ENCODE measurements around the gene EPHA6. TPM values are rescaled to one million over a fixed set of nuclear protein-coding genes. Genes with fewer than 3 reads are reported as not detected.
A peak's percentile ranks its signal among the peaks of the same experiment; 100 is the strongest.

The EPHA6 gene
- polyA plus RNA-seq, 2 of the 4 experiments (the other 2 are of a cell fraction): 0.08 TPM

DNA sequence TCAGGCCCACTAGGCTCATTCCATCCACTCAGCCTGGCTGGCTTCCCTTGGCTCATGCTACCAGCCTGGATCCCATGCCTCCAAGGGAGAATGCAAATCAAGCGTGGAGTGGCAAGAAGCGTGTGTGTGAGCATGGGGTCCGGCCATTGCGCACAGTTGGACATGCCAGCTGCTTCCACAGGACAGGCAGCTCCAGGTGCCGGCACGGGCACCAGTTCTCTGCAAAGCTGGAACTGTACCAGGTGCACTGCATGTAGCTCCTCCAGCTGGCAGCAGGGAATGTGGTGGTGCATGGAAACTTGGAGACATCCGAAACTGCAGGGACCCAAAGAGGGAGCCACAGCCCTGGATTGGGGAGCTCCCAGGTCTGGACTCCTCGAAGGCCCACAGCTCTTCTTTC, 449.8 kb downstream of the EPHA6 start:
- no peak overlapping the region for H3K4me2 ChIP-seq
- no peak for TF ChIP-seq RCOR1 (IDR thresholded peaks at IDR 0.05; ENCODE audit: low read depth, low read length)
- no peak for TF ChIP-seq EP300 (IDR thresholded peaks at IDR 0.05)
- TF ChIP-seq JUNB (IDR thresholded peaks at IDR 0.05): no peak
- no peak for TF ChIP-seq SREBF2 (IDR thresholded peaks at IDR 0.05)
- no peak for TF ChIP-seq RARB (CRISPR knock-in tag; IDR thresholded peaks at IDR 0.05)
- no peak for TF ChIP-seq POLR2A (IDR thresholded peaks at IDR 0.05; ENCODE audit: low read length)
- TF ChIP-seq HOXA7 (CRISPR knock-in tag; IDR thresholded peaks at IDR 0.05): no peak
- no peak for TF ChIP-seq MAZ (IDR thresholded peaks at IDR 0.05; ENCODE audit: borderline replicate concordance, low read depth, low read length)
- TF ChIP-seq, protein P1, sequence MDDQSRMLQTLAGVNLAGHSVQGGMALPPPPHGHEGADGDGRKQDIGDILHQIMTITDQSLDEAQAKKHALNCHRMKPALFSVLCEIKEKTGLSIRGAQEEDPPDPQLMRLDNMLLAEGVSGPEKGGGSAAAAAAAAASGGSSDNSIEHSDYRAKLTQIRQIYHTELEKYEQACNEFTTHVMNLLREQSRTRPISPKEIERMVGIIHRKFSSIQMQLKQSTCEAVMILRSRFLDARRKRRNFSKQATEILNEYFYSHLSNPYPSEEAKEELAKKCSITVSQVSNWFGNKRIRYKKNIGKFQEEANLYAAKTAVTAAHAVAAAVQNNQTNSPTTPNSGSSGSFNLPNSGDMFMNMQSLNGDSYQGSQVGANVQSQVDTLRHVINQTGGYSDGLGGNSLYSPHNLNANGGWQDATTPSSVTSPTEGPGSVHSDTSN (IDR thresholded peaks at IDR 0.05): no peak
- no peak for TF ChIP-seq RNF2 (IDR thresholded peaks at IDR 0.05; ENCODE audit: borderline replicate concordance, low read depth)
- TF ChIP-seq MAFK (IDR thresholded peaks at IDR 0.05; ENCODE audit: partially characterized antibody): no peak
- no peak for TF ChIP-seq KDM5A (IDR thresholded peaks at IDR 0.05)
- no peak for TF ChIP-seq ZC3H11A (IDR thresholded peaks at IDR 0.05)
- TF ChIP-seq, protein P2, sequence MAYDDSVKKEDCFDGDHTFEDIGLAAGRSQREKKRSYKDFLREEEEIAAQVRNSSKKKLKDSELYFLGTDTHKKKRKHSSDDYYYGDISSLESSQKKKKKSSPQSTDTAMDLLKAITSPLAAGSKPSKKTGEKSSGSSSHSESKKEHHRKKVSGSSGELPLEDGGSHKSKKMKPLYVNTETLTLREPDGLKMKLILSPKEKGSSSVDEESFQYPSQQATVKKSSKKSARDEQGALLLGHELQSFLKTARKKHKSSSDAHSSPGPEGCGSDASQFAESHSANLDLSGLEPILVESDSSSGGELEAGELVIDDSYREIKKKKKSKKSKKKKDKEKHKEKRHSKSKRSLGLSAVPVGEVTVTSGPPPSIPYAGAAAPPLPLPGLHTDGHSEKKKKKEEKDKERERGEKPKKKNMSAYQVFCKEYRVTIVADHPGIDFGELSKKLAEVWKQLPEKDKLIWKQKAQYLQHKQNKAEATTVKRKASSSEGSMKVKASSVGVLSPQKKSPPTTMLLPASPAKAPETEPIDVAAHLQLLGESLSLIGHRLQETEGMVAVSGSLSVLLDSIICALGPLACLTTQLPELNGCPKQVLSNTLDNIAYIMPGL (CRISPR knock-in tag; IDR thresholded peaks at IDR 0.05; ENCODE audit: borderline replicate concordance): no peak
- TF ChIP-seq, protein P3, sequence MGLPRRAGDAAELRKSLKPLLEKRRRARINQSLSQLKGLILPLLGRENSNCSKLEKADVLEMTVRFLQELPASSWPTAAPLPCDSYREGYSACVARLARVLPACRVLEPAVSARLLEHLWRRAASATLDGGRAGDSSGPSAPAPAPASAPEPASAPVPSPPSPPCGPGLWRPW (IDR thresholded peaks at IDR 0.05): no peak
- TF ChIP-seq NPAS2 (CRISPR knock-in tag; IDR thresholded peaks at IDR 0.05; ENCODE audit: borderline replicate concordance): no peak
- no peak for TF ChIP-seq NR3C1 (IDR thresholded peaks at IDR 0.05)
- no peak for TF ChIP-seq EHF (CRISPR knock-in tag; IDR thresholded peaks at IDR 0.05)
- TF ChIP-seq, protein P4, sequence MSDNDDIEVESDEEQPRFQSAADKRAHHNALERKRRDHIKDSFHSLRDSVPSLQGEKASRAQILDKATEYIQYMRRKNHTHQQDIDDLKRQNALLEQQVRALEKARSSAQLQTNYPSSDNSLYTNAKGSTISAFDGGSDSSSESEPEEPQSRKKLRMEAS (IDR thresholded peaks at IDR 0.05): no peak
- ChIA-PET POLR2A (no interaction called here), CTCF (interaction anchor here (0.9 kb wide), 1 partner anchor 8 kb away, joined by 3 read pairs; no protein-coding TSS in a partner anchor)
- DNase-seq (ENCODE audit: low read depth in 1 of 2, low spot score in 1 of 2): no peak
- no peak overlapping the region for H3K27ac ChIP-seq
- no peak for ATAC-seq
- H3K4me1 ChIP-seq: no peaks in the 10 kb centered on the region
- H3K4me3 ChIP-seq: no peak overlapping the region
- FAIRE-seq: no peak
- 28% methylated on average over 5 of the region's 8 CpGs for WGBS (ENCODE audit: missing lambda C conversion rate)
- no peaks in the 10 kb centered on the region for H3K9me3 ChIP-seq

DNA sequence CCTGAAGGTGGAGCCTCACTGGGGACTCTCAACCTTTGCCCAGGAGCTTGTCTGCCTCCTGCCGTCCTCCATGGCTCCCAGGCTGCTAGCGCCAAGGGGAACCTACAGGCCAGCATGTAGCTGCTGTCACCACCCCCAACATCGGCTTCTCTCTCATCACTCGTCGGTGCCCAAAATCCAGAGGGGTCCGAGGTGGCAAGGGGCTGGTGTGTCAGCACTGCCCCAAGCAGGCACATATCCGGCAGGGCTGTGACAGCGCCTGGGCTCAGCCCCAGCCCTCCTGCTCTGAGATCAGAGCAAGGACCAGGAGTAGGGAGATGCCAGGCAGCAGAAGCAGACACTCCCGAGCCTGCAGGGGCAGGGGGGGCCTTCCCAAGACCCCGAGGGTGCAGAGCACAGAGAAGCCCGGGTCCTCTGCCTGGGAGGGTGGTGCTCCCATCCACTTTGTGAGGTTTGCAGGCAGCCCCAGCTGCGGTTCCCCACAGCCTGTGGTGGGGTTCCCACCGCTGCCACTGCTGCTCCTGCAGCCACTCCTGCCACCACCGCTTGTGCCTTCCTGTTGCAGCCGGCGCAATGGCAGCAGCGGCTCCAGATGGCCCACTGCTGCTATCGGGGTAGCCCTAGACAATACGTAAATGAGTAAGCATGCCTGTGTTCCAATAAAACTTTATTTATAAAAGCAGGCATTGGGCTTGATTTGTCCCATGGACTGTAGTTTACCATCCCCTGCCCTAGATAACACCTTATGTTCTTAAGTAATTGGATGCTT, 451.0 kb downstream of the EPHA6 start:
- CTCF ChIA-PET: no interaction called here
- no peak for FAIRE-seq
- no peaks in the 10 kb centered on the region for H3K9me3 ChIP-seq
- 33% methylated on average over 14 of the region's 19 CpGs for WGBS (ENCODE audit: missing lambda C conversion rate)
- H3K4me2 ChIP-seq: no peak overlapping the region
- no peak overlapping the region for H3K27ac ChIP-seq
- no peaks in the 10 kb centered on the region for H3K4me1 ChIP-seq
- TF ChIP-seq BHLHE40 (IDR thresholded peaks at IDR 0.05; ENCODE audit: low read depth, low read length) (no peak), FOSB (CRISPR knock-in tag; IDR thresholded peaks at IDR 0.05) (no peak), SMC3 (IDR thresholded peaks at IDR 0.05) (no peak), GATA3 (IDR thresholded peaks at IDR 0.05; ENCODE audit: borderline replicate concordance) (no peak), ESRRA (IDR thresholded peaks at IDR 0.05; ENCODE audit: borderline replicate concordance, low read length) (no peak), RCOR1 (IDR thresholded peaks at IDR 0.05; ENCODE audit: low read depth, low read length) (no peak)
- TF ChIP-seq, protein P5, sequence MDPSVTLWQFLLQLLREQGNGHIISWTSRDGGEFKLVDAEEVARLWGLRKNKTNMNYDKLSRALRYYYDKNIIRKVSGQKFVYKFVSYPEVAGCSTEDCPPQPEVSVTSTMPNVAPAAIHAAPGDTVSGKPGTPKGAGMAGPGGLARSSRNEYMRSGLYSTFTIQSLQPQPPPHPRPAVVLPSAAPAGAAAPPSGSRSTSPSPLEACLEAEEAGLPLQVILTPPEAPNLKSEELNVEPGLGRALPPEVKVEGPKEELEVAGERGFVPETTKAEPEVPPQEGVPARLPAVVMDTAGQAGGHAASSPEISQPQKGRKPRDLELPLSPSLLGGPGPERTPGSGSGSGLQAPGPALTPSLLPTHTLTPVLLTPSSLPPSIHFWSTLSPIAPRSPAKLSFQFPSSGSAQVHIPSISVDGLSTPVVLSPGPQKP (IDR thresholded peaks at IDR 0.05; ENCODE audit: low read depth, low read length): no peak
- POLR2A ChIA-PET: no interaction called here
- DNase-seq (ENCODE audit: low read depth in 1 of 2, low spot score in 1 of 2): no peak
- H3K4me3 ChIP-seq: no peak overlapping the region
- ATAC-seq: peak in 1 of 2 experiments; percentile 48; a peak in 3 of 6 replicates

All from A549 (cell line).